A549 (cell line): ENCODE measurements around the gene SEMG2. TPM values are rescaled to one million over a fixed set of nuclear protein-coding genes. Genes with fewer than 3 reads are reported as not detected.
A peak's percentile ranks its signal among the peaks of the same experiment; 100 is the strongest.

ENCODE experiments used
- ATAC-seq, 2 experiments: fragments of 200-7000 bp in 1 of 2; fragments of >200 bp in 1 of 2; cut with Nextera tagmentation in 1 of 2; cut with Tn5 transposase in 1 of 2; 3 replicates each; pipeline versions ENCODE4 v1.8.0 to v1.9.1; 2018 to 2020; ENCODE audit warnings: mild to moderate bottlenecking in 1 of 2, moderate library complexity in 1 of 2
- CTCF ChIA-PET: fragments of 300-600 bp; sonication (Branson Sonifier 250); formaldehyde crosslinking; extraction: SDS; loops from one replicate; lab custom pipeline; 2021; ENCODE audit warnings: antibody characterized with exemption, inconsistent platforms; lab: Yijun Ruan, JAX
- POLR2A ChIA-PET: fragments of 350-600 bp; formaldehyde crosslinking; extraction: SDS; loops from one replicate; lab custom pipeline; 2021; ENCODE audit warnings: antibody characterized with exemption, inconsistent platforms; lab: Yijun Ruan, JAX
- DNase-seq, 2 experiments: peaks; one replicate each; pipeline versions ENCODE4 v3.0.0 to v3.0.0-alpha.2; 2011 to 2016; ENCODE audit warnings: low read depth in 1 of 2, low spot score in 1 of 2
- FAIRE-seq: peaks from 2 replicates; lab custom pipeline; 2011; peaks lifted over from hg19 to GRCh38; lab: Jason Lieb, UNC
- H3K27ac ChIP-seq, 2 experiments: fragments of >200 bp; sonication (Bioruptor Twin); formaldehyde crosslinking; 3 replicates each; pipeline ENCODE4 v1.5.1; 2016 to 2017
- H3K4me1 ChIP-seq: fragments of >200 bp; sonication (Bioruptor Twin); formaldehyde crosslinking; 3 replicates; pipeline ENCODE4 v1.6.1; 2016
- H3K4me2 ChIP-seq: fragments of >200 bp; sonication (Bioruptor Twin); formaldehyde crosslinking; 3 replicates; pipeline ENCODE4 v1.6.1; 2016
- H3K4me3 ChIP-seq: fragments of >200 bp; sonication (Bioruptor Twin); formaldehyde crosslinking; 3 replicates; pipeline ENCODE4 v1.5.1; 2016
- H3K9me3 ChIP-seq: fragments of >200 bp; sonication (Bioruptor Twin); formaldehyde crosslinking; 3 replicates; pipeline ENCODE4 v1.6.1; 2016
- ATOH8 ChIP-seq: fragments of 250-450 bp; sonication (Bioruptor Pico); IDR thresholded peaks from 2 replicates; pipeline ENCODE4 v1.5.0; 2020; ENCODE audit warnings: low read depth, mild to moderate bottlenecking, moderate library complexity
- BHLHE40 ChIP-seq: IDR thresholded peaks from 2 replicates; pipeline ENCODE4 v1.6.1; 2012; ENCODE audit warnings: low read depth, low read length, inconsistent platforms
- CBX2 ChIP-seq: fragments of 200-600 bp; sonication (generic); IDR thresholded peaks from 2 replicates; pipeline ENCODE4 v1.6.1; 2016; ENCODE audit warnings: low read depth, mild to moderate bottlenecking, borderline replicate concordance
- CHD2 ChIP-seq: fragments of 150-350 bp; IDR thresholded peaks from 2 replicates; pipeline ENCODE4 v1.6.1; 2014; ENCODE audit warnings: low read length; ENCODE audit not compliant: partially characterized antibody
- EHF ChIP-seq: fragments of 250-450 bp; sonication (Bioruptor Pico); IDR thresholded peaks from 2 replicates; pipeline ENCODE4 v1.5.0; 2020; ENCODE audit warnings: mild to moderate bottlenecking
- EHMT2 ChIP-seq: fragments of 200-600 bp; sonication (generic); IDR thresholded peaks from 2 replicates; pipeline ENCODE4 v1.6.1; 2016; ENCODE audit warnings: antibody characterized with exemption, low read depth, mild to moderate bottlenecking, moderate library complexity
- ESRRA ChIP-seq: fragments of 150-350 bp; IDR thresholded peaks from 2 replicates; pipeline ENCODE4 v1.6.1; 2014; ENCODE audit warnings: mild to moderate bottlenecking, low read length, borderline replicate concordance
- FOSB ChIP-seq: fragments of 250-450 bp; sonication (Bioruptor Pico); IDR thresholded peaks from 2 replicates; pipeline ENCODE4 v1.5.0; 2020; ENCODE audit warnings: mild to moderate bottlenecking, moderate library complexity
- FOSL2 ChIP-seq, 2 experiments: fragments of 450-650 bp in 1 of 2; fragments of >200 bp in 1 of 2; sonication (Bioruptor Twin) in 1 of 2; formaldehyde crosslinking; IDR thresholded peaks; 2 replicates each; pipeline versions ENCODE4 v1.5.0 to v1.6.1; 2016 to 2020; ENCODE audit warnings: mild to moderate bottlenecking in 1 of 2, moderate library complexity in 1 of 2
- FOXS1 ChIP-seq: fragments of 250-450 bp; sonication (Bioruptor Pico); IDR thresholded peaks from 2 replicates; pipeline ENCODE4 v1.5.0; 2020; ENCODE audit warnings: mild to moderate bottlenecking, moderate library complexity
- GATA3 ChIP-seq: IDR thresholded peaks from 2 replicates; pipeline ENCODE4 v1.6.1; 2012; ENCODE audit warnings: borderline replicate concordance
- HDAC2 ChIP-seq: fragments of 200-600 bp; sonication (generic); IDR thresholded peaks from 2 replicates; pipeline ENCODE4 v1.6.1; 2016
- HEYL ChIP-seq: fragments of 250-450 bp; sonication (Bioruptor Pico); IDR thresholded peaks from 2 replicates; pipeline ENCODE4 v1.8.0; 2021; ENCODE audit warnings: mild to moderate bottlenecking, moderate library complexity
- HOXA7 ChIP-seq: fragments of 250-450 bp; sonication (Bioruptor Pico); IDR thresholded peaks from 2 replicates; pipeline ENCODE4 v1.5.0; 2020; ENCODE audit warnings: mild to moderate bottlenecking, moderate library complexity
- HOXB5 ChIP-seq: fragments of 250-450 bp; sonication (Bioruptor Pico); IDR thresholded peaks from 2 replicates; pipeline ENCODE4 v1.5.0; 2020; ENCODE audit warnings: mild to moderate bottlenecking, moderate library complexity
- JUN ChIP-seq, 2 experiments: fragments of >200 bp; sonication (Bioruptor Twin); formaldehyde crosslinking; IDR thresholded peaks; 2 replicates in 1 of 2; 3 replicates in 1 of 2; pipeline ENCODE4 v1.6.1; 2016 to 2017
- JUNB ChIP-seq: fragments of >200 bp; sonication (Bioruptor Twin); formaldehyde crosslinking; IDR thresholded peaks from 2 replicates; pipeline ENCODE4 v1.6.1; 2016
- KDM1A ChIP-seq: fragments of 200-600 bp; sonication (generic); IDR thresholded peaks from 2 replicates; pipeline ENCODE4 v1.6.1; 2016; ENCODE audit warnings: low read depth, mild to moderate bottlenecking
- MAFK ChIP-seq: fragments of 450-650 bp; IDR thresholded peaks from 2 replicates; pipeline ENCODE4 v1.6.1; 2014; ENCODE audit not compliant: partially characterized antibody
- PBX3 ChIP-seq: IDR thresholded peaks from 2 replicates; pipeline ENCODE4 v1.6.1; 2012
- POLR2A ChIP-seq: IDR thresholded peaks from 2 replicates; pipeline ENCODE4 v1.6.1; 2012; ENCODE audit warnings: mild to moderate bottlenecking, low read length
- RARB ChIP-seq: fragments of 250-450 bp; sonication (Bioruptor Pico); IDR thresholded peaks from 2 replicates; pipeline ENCODE4 v1.8.0; 2021; ENCODE audit warnings: mild to moderate bottlenecking, moderate library complexity
- RFX5 ChIP-seq: fragments of 450-650 bp; IDR thresholded peaks from 2 replicates; pipeline ENCODE4 v1.7.1; 2014; ENCODE audit warnings: antibody characterized with exemption, mild to moderate bottlenecking, moderate library complexity
- SMC3 ChIP-seq: fragments of >200 bp; sonication (Bioruptor Twin); formaldehyde crosslinking; IDR thresholded peaks from 3 replicates; pipeline ENCODE4 v1.6.1; 2018; ENCODE audit warnings: inconsistent platforms
- SREBF2 ChIP-seq: fragments of 450-650 bp; IDR thresholded peaks from 2 replicates; pipeline ENCODE4 v1.6.1; 2014; ENCODE audit warnings: mild to moderate bottlenecking, moderate library complexity
- TFCP2L1 ChIP-seq: fragments of 250-450 bp; sonication (Bioruptor Pico); IDR thresholded peaks from 2 replicates; pipeline ENCODE4 v1.5.0; 2021; ENCODE audit warnings: mild to moderate bottlenecking
- ZC3H11A ChIP-seq: fragments of 450-650 bp; IDR thresholded peaks from 2 replicates; pipeline ENCODE4 v1.6.1; 2014; ENCODE audit warnings: antibody characterized with exemption, mild to moderate bottlenecking
- ZNF302 ChIP-seq: fragments of 250-450 bp; sonication (Bioruptor Pico); IDR thresholded peaks from 2 replicates; pipeline ENCODE4 v1.9.0; 2021; ENCODE audit warnings: inconsistent platforms, mild to moderate bottlenecking, moderate library complexity
- ZSCAN20 ChIP-seq: fragments of 250-450 bp; sonication (Bioruptor Pico); IDR thresholded peaks from 2 replicates; pipeline ENCODE4 v1.8.0; 2022; ENCODE audit warnings: mild to moderate bottlenecking, moderate library complexity
- WGBS: methylation state at CpG from one replicate; pipeline ENCODE4 v1.1.6; 2017; ENCODE audit errors: missing lambda C conversion rate; 5-methylcytosine and 5-hydroxymethylcytosine counted together
- polyA plus RNA-seq, 4 experiments: library from polyadenylated mRNA; depleted of rRNA in 3 of 4; stranded (reverse); fragments of >200 nt; fragmentation: RNase III in 1 of 4; extraction: RNeasy Plus Mini Kit Qiagen cat#74134 plus additional on column Dnase treatment in 1 of 4; gene quantifications; 2 replicates in 3 of 4; 3 replicates in 1 of 4; pipeline ENCODE4 v1.2.3, GENCODE V29; 2011 to 2017
- TF ChIP-seq, protein P1 (sequence below): fragments of >200 bp; sonication (Bioruptor Twin); formaldehyde crosslinking; IDR thresholded peaks from 2 replicates; pipeline ENCODE4 v1.6.1; 2016

The SEMG2 gene
- polyA plus RNA-seq, 2 of the 4 experiments (the other 2 are of a cell fraction): not detected

DNA sequence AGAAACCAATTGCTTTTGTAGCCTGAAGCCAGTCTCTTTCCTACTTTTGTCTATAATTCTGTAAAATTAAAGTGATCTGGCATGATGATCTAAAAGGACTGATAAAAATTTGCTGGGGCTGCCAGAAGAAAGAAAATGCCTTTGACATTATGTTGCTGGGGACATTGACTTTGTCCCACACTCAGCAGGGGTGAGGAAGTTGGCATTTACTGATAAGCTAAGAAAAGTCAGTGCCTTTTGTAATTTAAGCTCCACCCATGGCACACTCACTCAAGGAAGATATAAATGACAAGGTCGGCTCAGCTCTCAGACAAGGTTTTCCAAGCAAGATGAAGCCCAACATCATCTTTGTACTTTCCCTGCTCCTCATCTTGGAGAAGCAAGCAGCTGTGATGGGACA is 14.4 kb upstream of the SEMG2 start, which contains the start of gene SEMG1 (continued):
- TF ChIP-seq GATA3 (no peak), HOXA7 (CRISPR knock-in tag) (no peak)

GRCh38 chr20:45209924-45210323 is 11.2 kb upstream of the SEMG2 start:
- POLR2A ChIA-PET: no interaction called here
- CTCF ChIA-PET: interaction anchor here (1.5 kb wide), 1 partner anchor 98 kb away, joined by 4 read pairs; no protein-coding TSS in a partner anchor

DNA sequence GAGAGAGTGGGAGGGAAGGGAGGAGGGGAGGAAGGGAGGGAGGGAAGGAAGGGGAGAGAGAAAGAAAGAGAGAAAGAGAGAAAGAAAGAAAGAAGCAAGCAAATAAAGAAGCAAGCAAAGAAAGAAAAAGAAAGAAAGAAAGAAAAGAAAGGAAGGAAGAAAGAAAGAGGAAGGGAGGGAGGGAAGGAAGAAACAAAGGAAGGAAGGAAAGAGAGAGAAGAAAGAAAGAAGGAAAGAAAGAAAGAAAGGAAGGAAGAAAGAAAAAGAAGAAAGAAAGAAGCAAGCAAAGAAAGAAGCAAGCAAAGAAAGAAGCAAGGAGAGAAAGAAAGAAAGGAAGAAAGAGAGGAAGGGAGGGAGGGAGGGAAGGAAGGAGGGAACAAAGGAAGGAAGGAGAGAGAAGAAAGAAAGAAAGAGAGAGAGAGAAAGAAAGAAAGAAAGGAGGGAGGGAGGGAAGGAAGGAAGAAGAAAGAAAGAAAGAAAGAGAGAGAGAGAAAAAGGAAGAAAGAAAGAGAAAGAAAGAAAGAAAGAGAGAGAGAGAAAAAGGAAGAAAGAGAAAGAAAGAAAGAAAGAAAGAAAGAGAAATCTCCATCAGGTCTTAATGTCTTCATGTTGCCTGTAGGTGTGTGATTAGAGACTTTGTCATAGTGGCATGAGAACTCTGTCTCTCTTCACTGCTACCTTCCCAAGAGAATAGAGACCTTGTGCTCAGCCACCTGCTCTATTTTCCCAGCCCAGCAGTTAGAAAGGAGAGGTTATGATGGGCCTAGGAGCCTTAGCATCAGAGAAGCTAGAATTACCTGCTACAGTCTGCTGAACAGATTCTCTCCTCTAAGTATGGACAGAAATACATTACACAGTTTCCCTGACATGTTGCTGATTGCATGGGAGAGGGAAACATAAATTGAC is 9.4 kb upstream of the SEMG2 start:
- Histone ChIP-seq H3K27ac (no peak overlapping the region), H3K4me2 (no peak overlapping the region), H3K4me1 (no peaks in the 10 kb centered on the region), H3K9me3 (no peaks in the 10 kb centered on the region), H3K4me3 (no peak overlapping the region)
- FAIRE-seq (no peak), DNase-seq (no peak), ATAC-seq (no peak)
- ChIA-PET CTCF (no interaction called here), POLR2A (no interaction called here)
- TF ChIP-seq HEYL (CRISPR knock-in tag): no peak
- no peak for TF ChIP-seq KDM1A
- no peak for TF ChIP-seq CBX2
- no peak for TF ChIP-seq FOSL2 (IDR thresholded peaks at IDR 0.05)
- no peak for TF ChIP-seq FOSL2 (CRISPR knock-in tag; IDR thresholded peaks at IDR 0.05)
- TF ChIP-seq RFX5: no peak
- no peak for TF ChIP-seq ATOH8 (CRISPR knock-in tag)
- TF ChIP-seq PBX3: no peak
- TF ChIP-seq EHMT2: no peak
- no peak for TF ChIP-seq TFCP2L1
- TF ChIP-seq HOXA7 (CRISPR knock-in tag): no peak
- TF ChIP-seq POLR2A: no peak
- no peak for TF ChIP-seq BHLHE40
- no peak for TF ChIP-seq ZNF302
- TF ChIP-seq ZSCAN20 (CRISPR knock-in tag): no peak
- TF ChIP-seq FOSB (CRISPR knock-in tag): no peak
- TF ChIP-seq CHD2: no peak
- TF ChIP-seq SMC3: no peak
- TF ChIP-seq HDAC2: no peak

More at GRCh38 chr20:45209924-45210323, 11.2 kb upstream of the SEMG2 start:
- DNase-seq (no peak), FAIRE-seq (peak; percentile 28), ATAC-seq (no peak)
- no peaks in the 10 kb centered on the region for H3K9me3 ChIP-seq
- no peak for TF ChIP-seq MAFK
- TF ChIP-seq ZSCAN20 (CRISPR knock-in tag): no peak
- TF ChIP-seq JUNB: no peak
- TF ChIP-seq RARB (CRISPR knock-in tag): no peak
- no peak for TF ChIP-seq POLR2A
- no peak for TF ChIP-seq SREBF2
- no peak for TF ChIP-seq ZC3H11A
- TF ChIP-seq EHF (CRISPR knock-in tag): no peak
- no peak for TF ChIP-seq ESRRA
- TF ChIP-seq BHLHE40: no peak
- TF ChIP-seq SMC3: no peak
- no peak for TF ChIP-seq FOXS1 (CRISPR knock-in tag)
- no peak for TF ChIP-seq HOXB5
- TF ChIP-seq JUN (IDR thresholded peaks at IDR 0.05): no peak
- no peak for TF ChIP-seq HEYL (CRISPR knock-in tag)
- TF ChIP-seq, protein P1, sequence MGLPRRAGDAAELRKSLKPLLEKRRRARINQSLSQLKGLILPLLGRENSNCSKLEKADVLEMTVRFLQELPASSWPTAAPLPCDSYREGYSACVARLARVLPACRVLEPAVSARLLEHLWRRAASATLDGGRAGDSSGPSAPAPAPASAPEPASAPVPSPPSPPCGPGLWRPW: no peak
- TF ChIP-seq KDM1A: no peak
- no peak for TF ChIP-seq CBX2
- TF ChIP-seq TFCP2L1: no peak
- TF ChIP-seq HDAC2: no peak
- no peak overlapping the region for H3K4me3 ChIP-seq
- no peaks in the 10 kb centered on the region for H3K4me1 ChIP-seq
- no peak overlapping the region for H3K4me2 ChIP-seq
- WGBS: 52% methylated on average over 1 of the region's 1 CpG
- H3K27ac ChIP-seq: no peak overlapping the region
